Trophoblast cell (in vitro differentiated cells and primary cell): Measurements from ENCODE around the gene HIGD2B.
"Not testable (repeated sequence)": the region's sequence is repeated elsewhere in the genome, so short reads cannot be mapped to it uniquely, and the experiment has no call there.

ENCODE experiments used
- DNase-seq, 2 donors: peaks; one replicate each; pipeline ENCODE4 v3.0.0-alpha.2; 2016
- H2AFZ ChIP-seq: 2 replicates; pipeline ENCODE4 v1.6.1; 2013; ENCODE audit warnings: low read length, moderate library complexity, mild to moderate bottlenecking; ENCODE audit not compliant: insufficient read depth, poor library complexity
- H2AK5ac ChIP-seq: 2 replicates; pipeline ENCODE4 v1.6.1; 2013; ENCODE audit warnings: mild to moderate bottlenecking, low read length
- H2BK120ac ChIP-seq: 2 replicates; pipeline ENCODE4 v1.6.1; 2013; ENCODE audit warnings: low read length, mild to moderate bottlenecking, moderate library complexity; ENCODE audit not compliant: insufficient read depth, poor library complexity
- H2BK12ac ChIP-seq: 2 replicates; pipeline ENCODE4 v1.6.1; 2013; ENCODE audit warnings: mild to moderate bottlenecking, low read length, moderate library complexity
- H2BK5ac ChIP-seq: 2 replicates; pipeline ENCODE4 v1.6.1; 2013; ENCODE audit warnings: low read length, low read depth, moderate library complexity, mild to moderate bottlenecking; ENCODE audit not compliant: poor library complexity
- H3K14ac ChIP-seq: 2 replicates; pipeline ENCODE4 v1.6.1; 2013; ENCODE audit warnings: mild to moderate bottlenecking, low read length
- H3K18ac ChIP-seq: 2 replicates; pipeline ENCODE4 v1.6.1; 2013; ENCODE audit warnings: mild to moderate bottlenecking, low read length
- H3K23ac ChIP-seq: 2 replicates; pipeline ENCODE4 v1.6.1; 2013; ENCODE audit warnings: low read length
- H3K27ac ChIP-seq: 2 replicates; pipeline ENCODE4 v1.5.1; 2013; ENCODE audit warnings: low read depth, mild to moderate bottlenecking, inconsistent platforms, low read length, moderate library complexity
- H3K27me3 ChIP-seq: 2 replicates; pipeline ENCODE4 v1.6.1; 2013; ENCODE audit warnings: inconsistent platforms, mild to moderate bottlenecking, low read length, moderate library complexity; ENCODE audit not compliant: insufficient read depth
- H3K36me3 ChIP-seq, 2 experiments: 1 replicate in 1 of 2; 2 replicates in 1 of 2; pipeline ENCODE4 v1.6.1; 2013; ENCODE audit warnings: low read length in 2 of 2, mild to moderate bottlenecking in 2 of 2, moderate library complexity in 1 of 2; ENCODE audit not compliant: insufficient read depth in 2 of 2, control insufficient read depth in 1 of 2
- H3K4ac ChIP-seq: 2 replicates; pipeline ENCODE4 v1.6.1; 2013; ENCODE audit warnings: low read depth, mild to moderate bottlenecking, low read length, moderate library complexity
- H3K4me1 ChIP-seq, 2 experiments: 1 replicate in 1 of 2; 2 replicates in 1 of 2; pipeline ENCODE4 v1.6.1; 2013; ENCODE audit warnings: low read length in 2 of 2, mild to moderate bottlenecking in 2 of 2, moderate library complexity in 1 of 2; ENCODE audit not compliant: insufficient read depth in 2 of 2, control insufficient read depth in 1 of 2
- H3K4me2 ChIP-seq: 2 replicates; pipeline ENCODE4 v1.6.1; 2013; ENCODE audit warnings: inconsistent platforms, mild to moderate bottlenecking, low read length, moderate library complexity
- H3K4me3 ChIP-seq: 2 replicates; pipeline ENCODE4 v1.5.1; 2013; ENCODE audit warnings: mild to moderate bottlenecking, low read depth, low read length, inconsistent platforms
- H3K79me1 ChIP-seq: one replicate; pipeline ENCODE4 v1.6.1; 2013; ENCODE audit warnings: low read length
- H3K79me2 ChIP-seq: 2 replicates; pipeline ENCODE4 v1.6.1; 2013; ENCODE audit warnings: low read length, mild to moderate bottlenecking; ENCODE audit not compliant: control insufficient read depth, insufficient read depth, poor library complexity
- H3K9ac ChIP-seq: 2 replicates; pipeline ENCODE4 v1.6.1; 2013; ENCODE audit warnings: mild to moderate bottlenecking, low read length
- H3K9me3 ChIP-seq: 2 replicates; pipeline ENCODE4 v1.6.1; 2013; ENCODE audit warnings: low read depth, mild to moderate bottlenecking, control low read depth, inconsistent platforms, low read length; ENCODE audit not compliant: insufficient read depth
- H4K12ac ChIP-seq: 2 replicates; pipeline ENCODE4 v1.6.1; 2013; ENCODE audit warnings: low read depth, mild to moderate bottlenecking, low read length, moderate library complexity
- H4K8ac ChIP-seq: 2 replicates; pipeline ENCODE4 v1.6.1; 2013; ENCODE audit warnings: low read depth, mild to moderate bottlenecking, low read length, moderate library complexity
- H4K91ac ChIP-seq: one replicate; pipeline ENCODE4 v1.6.1; 2013; ENCODE audit warnings: low read depth, mild to moderate bottlenecking, low read length, moderate library complexity
- WGBS: extraction: QIAGEN DNeasy Blood & Tissue Kit; methylation state at CpG from one replicate; pipeline ENCODE4 v1.1.7; 2013; ENCODE audit warnings: missing lambda C conversion rate; ENCODE audit not compliant: insufficient read length, insufficient coverage; ENCODE audit errors: extremely low coverage; 5-methylcytosine and 5-hydroxymethylcytosine counted together

Gene HIGD2B

GRCh38 chr15:72665706-72666105 is 20.3 kb downstream of the HIGD2B start:
- not testable (repeated sequence) for H3K14ac ChIP-seq, H3K9me3 ChIP-seq, H3K18ac ChIP-seq, H3K27ac ChIP-seq, H3K79me1 ChIP-seq, H4K12ac ChIP-seq, H2AK5ac ChIP-seq, H3K4me3 ChIP-seq, H3K4me2 ChIP-seq, H3K4me1 ChIP-seq, H2AFZ ChIP-seq, H2BK5ac ChIP-seq, H3K4ac ChIP-seq, H3K36me3 ChIP-seq, DNase-seq, H2BK120ac ChIP-seq, H3K9ac ChIP-seq, H4K91ac ChIP-seq, H3K79me2 ChIP-seq, H3K23ac ChIP-seq, H2BK12ac ChIP-seq, H3K27me3 ChIP-seq, H4K8ac ChIP-seq
- no CpG with 5 or more reads among the region's 11 CpGs for WGBS

- not testable (repeated sequence) for H3K79me2 ChIP-seq, H2AK5ac ChIP-seq, H3K9ac ChIP-seq, H2BK5ac ChIP-seq, H3K18ac ChIP-seq, H3K27ac ChIP-seq, H4K12ac ChIP-seq, H3K14ac ChIP-seq, H2BK120ac ChIP-seq, H3K36me3 ChIP-seq, H3K79me1 ChIP-seq, H3K4me1 ChIP-seq, H3K4me3 ChIP-seq, H3K9me3 ChIP-seq, H3K27me3 ChIP-seq, H2BK12ac ChIP-seq, H3K4ac ChIP-seq, H4K91ac ChIP-seq, H2AFZ ChIP-seq, H4K8ac ChIP-seq, H3K4me2 ChIP-seq, H3K23ac ChIP-seq, DNase-seq
- WGBS: no CpG with 5 or more reads among the region's 8 CpGs
Measured at GRCh38 chr15:72663931-72664330, 22.1 kb downstream of the HIGD2B start.

- not testable (repeated sequence) for H3K4me3 ChIP-seq, H3K14ac ChIP-seq, H3K18ac ChIP-seq, H2BK12ac ChIP-seq, H3K4me1 ChIP-seq, H3K79me2 ChIP-seq, H4K12ac ChIP-seq, H3K23ac ChIP-seq, DNase-seq, H3K27me3 ChIP-seq, H3K4me2 ChIP-seq, H3K9ac ChIP-seq, H3K36me3 ChIP-seq, H2BK5ac ChIP-seq, H4K91ac ChIP-seq, H3K4ac ChIP-seq, H3K79me1 ChIP-seq, H2AK5ac ChIP-seq, H3K27ac ChIP-seq, H4K8ac ChIP-seq, H3K9me3 ChIP-seq, H2AFZ ChIP-seq, H2BK120ac ChIP-seq
- WGBS: no CpG with 5 or more reads among the region's 10 CpGs
Measured at GRCh38 chr15:72661081-72661480, 24.9 kb downstream of the HIGD2B start.

GRCh38 chr15:72656014-72656413 is 30.0 kb downstream of the HIGD2B start:
- H2AFZ ChIP-seq, H3K4me3 ChIP-seq, H3K79me1 ChIP-seq, H3K9ac ChIP-seq, H2BK5ac ChIP-seq, H3K14ac ChIP-seq, H3K4ac ChIP-seq, H2BK12ac ChIP-seq, H3K9me3 ChIP-seq, H2BK120ac ChIP-seq, H3K79me2 ChIP-seq, H3K36me3 ChIP-seq, H4K12ac ChIP-seq, DNase-seq, H3K4me2 ChIP-seq, H3K27me3 ChIP-seq, H4K8ac ChIP-seq, H4K91ac ChIP-seq, H3K18ac ChIP-seq, H3K27ac ChIP-seq, H3K23ac ChIP-seq, H2AK5ac ChIP-seq, H3K4me1 ChIP-seq: not testable (repeated sequence)
- WGBS: no CpG with 5 or more reads among the region's 3 CpGs
